ENCODE results near the gene APBB3. TPM values are rescaled to one million over a fixed set of nuclear protein-coding genes. Genes with fewer than 3 reads are reported as not detected.

APBB3 gene
- polyA plus RNA-seq, 1 experiment: 24.3 TPM

- CTCF ChIA-PET: interaction anchor here (0.9 to 2.8 kb wide), 3 partner anchors 47 to 62 kb away, joined by 3 to 8 read pairs (median 3); partner anchors contain the start of gene TMCO6
- Histone ChIP-seq H3K4me3 (ENCODE audit: low read depth, low read length) (no peak overlapping the region), H3K36me3 (ENCODE audit: control insufficient read depth, insufficient read depth, low read length) (no peaks in the 10 kb centered on the region), H3K27me3 (ENCODE audit: control insufficient read depth, insufficient read depth, low read length) (peaks cover 1% of the 10 kb centered on the region; the same call in 1 of the 2 replicates)
- no peak for DNase-seq (ENCODE audit: low read depth)
- TF ChIP-seq, protein P1, sequence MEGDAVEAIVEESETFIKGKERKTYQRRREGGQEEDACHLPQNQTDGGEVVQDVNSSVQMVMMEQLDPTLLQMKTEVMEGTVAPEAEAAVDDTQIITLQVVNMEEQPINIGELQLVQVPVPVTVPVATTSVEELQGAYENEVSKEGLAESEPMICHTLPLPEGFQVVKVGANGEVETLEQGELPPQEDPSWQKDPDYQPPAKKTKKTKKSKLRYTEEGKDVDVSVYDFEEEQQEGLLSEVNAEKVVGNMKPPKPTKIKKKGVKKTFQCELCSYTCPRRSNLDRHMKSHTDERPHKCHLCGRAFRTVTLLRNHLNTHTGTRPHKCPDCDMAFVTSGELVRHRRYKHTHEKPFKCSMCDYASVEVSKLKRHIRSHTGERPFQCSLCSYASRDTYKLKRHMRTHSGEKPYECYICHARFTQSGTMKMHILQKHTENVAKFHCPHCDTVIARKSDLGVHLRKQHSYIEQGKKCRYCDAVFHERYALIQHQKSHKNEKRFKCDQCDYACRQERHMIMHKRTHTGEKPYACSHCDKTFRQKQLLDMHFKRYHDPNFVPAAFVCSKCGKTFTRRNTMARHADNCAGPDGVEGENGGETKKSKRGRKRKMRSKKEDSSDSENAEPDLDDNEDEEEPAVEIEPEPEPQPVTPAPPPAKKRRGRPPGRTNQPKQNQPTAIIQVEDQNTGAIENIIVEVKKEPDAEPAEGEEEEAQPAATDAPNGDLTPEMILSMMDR (IDR thresholded peaks at IDR 0.05; ENCODE audit: insufficient read depth, low read depth, low read length): no peak
- POLR2A ChIA-PET: no interaction called here
Observed at GRCh38 chr5:140576776-140577201, 12.4 kb upstream of the APBB3 start.

GRCh38 chr5:140575309-140575708, 10.9 kb upstream of the APBB3 start:
- Histone ChIP-seq H3K4me3 (ENCODE audit: low read depth, low read length) (no peak overlapping the region), H3K27me3 (ENCODE audit: control insufficient read depth, insufficient read depth, low read length) (peaks cover 1% of the 10 kb centered on the region; the same call in 1 of the 2 replicates), H3K36me3 (ENCODE audit: control insufficient read depth, insufficient read depth, low read length) (peaks cover 2% of the 10 kb centered on the region; the same call in 1 of the 2 replicates)
- ChIA-PET CTCF (interaction anchor here (1.6 to 2.8 kb wide), 4 partner anchors 11 to 66 kb away, joined by 3 to 10 read pairs (median 6); partner anchors contain the start of genes APBB3, SLC35A4 and TMCO6), POLR2A (no interaction called here)
- DNase-seq (ENCODE audit: low read depth): no peak
- TF ChIP-seq, protein P1 (IDR thresholded peaks at IDR 0.05; ENCODE audit: insufficient read depth, low read depth, low read length): peak; percentile 33

DNA sequence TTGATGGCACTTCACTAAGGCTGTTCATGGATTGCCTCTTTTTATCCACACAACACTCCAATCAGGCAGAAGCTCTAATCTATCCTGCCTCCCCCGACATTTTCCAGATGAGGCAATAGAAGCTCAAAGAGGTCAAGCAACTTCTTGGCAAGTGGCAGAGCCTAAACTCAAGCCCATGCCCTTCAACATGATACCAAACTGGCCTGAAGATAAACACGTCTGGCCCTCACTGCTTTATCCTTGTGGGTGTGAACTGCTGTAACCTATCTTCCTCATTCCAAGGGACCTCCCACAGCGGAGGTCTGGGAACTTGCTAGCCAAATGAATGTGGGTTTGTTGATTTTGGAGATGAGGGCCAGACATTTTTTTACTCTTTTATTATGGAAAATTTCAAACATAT, 9.8 kb upstream of the APBB3 start:
- CTCF ChIA-PET: interaction anchor here (1.6 to 1.9 kb wide), 2 partner anchors 10 to 67 kb away, joined by 3 to 4 read pairs; partner anchors contain the start of genes APBB3 and SLC35A4
- TF ChIP-seq, protein P1 (IDR thresholded peaks at IDR 0.05; ENCODE audit: insufficient read depth, low read depth, low read length): no peak
- Histone ChIP-seq H3K36me3 (ENCODE audit: control insufficient read depth, insufficient read depth, low read length) (peaks cover 2% of the 10 kb centered on the region; the same call in 1 of the 2 replicates), H3K27me3 (ENCODE audit: control insufficient read depth, insufficient read depth, low read length) (no peaks in the 10 kb centered on the region), H3K4me3 (ENCODE audit: low read depth, low read length) (no peak overlapping the region)
- POLR2A ChIA-PET: interaction anchor here (0.6 kb wide), 1 partner anchor 10 kb away, joined by 4 read pairs; the partner anchor contains the start of gene APBB3
- no peak for DNase-seq (ENCODE audit: low read depth)

GRCh38 chr5:140573683-140574082, 9.3 kb upstream of the APBB3 start:
- ChIA-PET CTCF (interaction anchor here (1.6 to 1.9 kb wide), 2 partner anchors 9 to 68 kb away, joined by 3 to 4 read pairs; partner anchors contain the start of genes APBB3 and SLC35A4), POLR2A (no interaction called here)
- no peak for DNase-seq (ENCODE audit: low read depth)
- peaks cover 2% of the 10 kb centered on the region; the same call in 1 of the 2 replicates for H3K36me3 ChIP-seq (ENCODE audit: control insufficient read depth, insufficient read depth, low read length)
- TF ChIP-seq, protein P1 (IDR thresholded peaks at IDR 0.05; ENCODE audit: insufficient read depth, low read depth, low read length): no peak
- H3K27me3 ChIP-seq (ENCODE audit: control insufficient read depth, insufficient read depth, low read length): no peaks in the 10 kb centered on the region
- no peak overlapping the region for H3K4me3 ChIP-seq (ENCODE audit: low read depth, low read length)

DNA sequence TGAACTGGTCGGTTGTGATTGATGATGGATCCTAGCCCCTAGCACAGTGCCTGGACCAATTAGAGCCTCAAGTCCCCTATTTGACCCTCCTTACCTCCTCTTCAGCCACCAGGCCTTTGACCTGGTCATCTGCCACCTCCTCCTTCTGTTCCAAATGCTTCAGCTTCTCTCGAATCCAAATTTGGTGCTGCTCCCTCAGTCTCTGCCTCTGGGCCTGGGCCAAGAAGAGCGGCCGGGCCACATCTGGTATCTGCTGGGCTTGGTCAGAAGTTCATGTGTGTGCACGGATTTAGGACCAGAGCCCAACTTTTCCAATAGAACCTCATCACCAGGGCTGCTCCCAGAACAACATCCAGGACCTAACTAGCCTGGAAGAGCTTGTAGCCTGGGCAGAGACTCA, 6.7 kb upstream of the APBB3 start:
- ChIA-PET CTCF (interaction anchor here (1.3 to 2.0 kb wide), 2 partner anchors 18 to 64 kb away, joined by 3 to 5 read pairs; no protein-coding TSS in a partner anchor), POLR2A (no interaction called here)
- H3K4me3 ChIP-seq (ENCODE audit: low read depth, low read length): no peak overlapping the region
- H3K36me3 ChIP-seq (ENCODE audit: control insufficient read depth, insufficient read depth, low read length): peaks cover 10% of the 10 kb centered on the region
- TF ChIP-seq, protein P1 (IDR thresholded peaks at IDR 0.05; ENCODE audit: insufficient read depth, low read depth, low read length): no peak
- DNase-seq (ENCODE audit: low read depth): no peak
- no peaks in the 10 kb centered on the region for H3K27me3 ChIP-seq (ENCODE audit: control insufficient read depth, insufficient read depth, low read length)

Measured in BJ (cell line).